HepG2 (cell line): ENCODE data around the gene SLC22A7. TPM values are rescaled to one million over a fixed set of nuclear protein-coding genes. Genes with fewer than 3 reads are reported as not detected.

Experiments used
- AHR ChIP-seq: IDR thresholded peaks from 2 replicates; pipeline ENCODE4 v1.6.1; 2018; ENCODE audit warnings: missing genetic modification reagents, missing compliant biosample characterization
- ATRX ChIP-seq: sonication (generic); formaldehyde crosslinking; IDR thresholded peaks from 2 replicates; pipeline ENCODE4 v1.4.0; 2020; ENCODE audit warnings: missing genetic modification reagents, borderline replicate concordance
- FOXK2 ChIP-seq: fragments of 450-650 bp; IDR thresholded peaks from 2 replicates; pipeline ENCODE4 v1.6.1; 2016
- GABPA ChIP-seq, 2 experiments: IDR thresholded peaks; 2 replicates each; pipeline ENCODE4 v1.6.1; 2011 to 2016; ENCODE audit warnings: low read depth in 2 of 2, low read length in 1 of 2, missing biosample characterization in 1 of 2, missing genetic modification characterization in 1 of 2
- GPN1 ChIP-seq: sonication (generic); formaldehyde crosslinking; IDR thresholded peaks from 2 replicates; pipeline ENCODE4 v1.5.1; 2020; ENCODE audit warnings: missing genetic modification reagents, borderline replicate concordance
- HOXA5 ChIP-seq: sonication (generic); formaldehyde crosslinking; IDR thresholded peaks from 2 replicates; pipeline ENCODE4 v1.4.0; 2020; ENCODE audit warnings: missing genetic modification reagents
- IRF2 ChIP-seq: IDR thresholded peaks from 2 replicates; pipeline ENCODE4 v1.6.1; 2018; ENCODE audit warnings: missing genetic modification reagents, missing compliant biosample characterization
- MYC ChIP-seq: sonication (generic); formaldehyde crosslinking; IDR thresholded peaks from 2 replicates; pipeline ENCODE4 v1.9.0; 2021; ENCODE audit warnings: missing genetic modification reagents, borderline replicate concordance
- MYNN ChIP-seq: sonication (generic); formaldehyde crosslinking; IDR thresholded peaks from 2 replicates; pipeline ENCODE4 v1.4.0; 2020; ENCODE audit warnings: mild to moderate bottlenecking, low read depth, missing genetic modification reagents
- NFE2L2 ChIP-seq: fragments of 150-350 bp; IDR thresholded peaks from 2 replicates; pipeline ENCODE4 v1.6.1; 2014; ENCODE audit warnings: low read length
- RAD51 ChIP-seq: fragments of 450-650 bp; IDR thresholded peaks from 2 replicates; pipeline ENCODE4 v1.6.1; 2016; ENCODE audit warnings: borderline replicate concordance
- SMARCE1 ChIP-seq: fragments of 450-650 bp; IDR thresholded peaks from 2 replicates; pipeline ENCODE4 v1.6.1; 2017; ENCODE audit warnings: borderline replicate concordance
- SP1 ChIP-seq, 2 experiments: fragments of 450-650 bp in 1 of 2; sonication (generic) in 1 of 2; formaldehyde crosslinking in 1 of 2; IDR thresholded peaks; 2 replicates each; pipeline versions ENCODE4 v1.4.0 to v1.6.1; 2016 to 2020; ENCODE audit warnings: missing genetic modification reagents in 1 of 2
- SP2 ChIP-seq: sonication (generic); formaldehyde crosslinking; IDR thresholded peaks from 2 replicates; pipeline ENCODE4 v1.5.1; 2020; ENCODE audit warnings: mild to moderate bottlenecking, missing genetic modification reagents
- SUZ12 ChIP-seq: fragments of 150-350 bp; IDR thresholded peaks from 2 replicates; pipeline ENCODE4 v1.6.1; 2014; ENCODE audit warnings: low read depth, low read length
- TBX3 ChIP-seq: fragments of 450-650 bp; IDR thresholded peaks from 2 replicates; pipeline ENCODE4 v1.6.1; 2017; ENCODE audit warnings: antibody characterized with exemption, mild to moderate bottlenecking, inconsistent platforms, borderline replicate concordance
- TP53 ChIP-seq: sonication (generic); formaldehyde crosslinking; conservative IDR thresholded peaks from 2 replicates; pipeline ENCODE4 v1.4.0; 2020; ENCODE audit warnings: missing genetic modification reagents
- ZNF296 ChIP-seq: sonication (generic); formaldehyde crosslinking; conservative IDR thresholded peaks from 2 replicates; pipeline ENCODE4 v1.5.0; 2020; ENCODE audit warnings: mild to moderate bottlenecking, missing genetic modification reagents
- ZNF30 ChIP-seq: sonication (generic); formaldehyde crosslinking; IDR thresholded peaks from 2 replicates; pipeline ENCODE4 v1.5.0; 2020; ENCODE audit warnings: mild to moderate bottlenecking, missing genetic modification reagents
- ZNF768 ChIP-seq: sonication (generic); formaldehyde crosslinking; IDR thresholded peaks from 2 replicates; pipeline ENCODE4 v1.4.0; 2020; ENCODE audit warnings: missing genetic modification reagents
- ZSCAN25 ChIP-seq: sonication (generic); formaldehyde crosslinking; IDR thresholded peaks from 2 replicates; pipeline ENCODE4 v1.8.0; 2022; ENCODE audit warnings: mild to moderate bottlenecking, missing genetic modification reagents
- ZSCAN31 ChIP-seq: sonication (generic); formaldehyde crosslinking; IDR thresholded peaks from 2 replicates; pipeline ENCODE4 v1.5.0; 2020; ENCODE audit warnings: low read depth, mild to moderate bottlenecking, missing genetic modification reagents
- polyA plus RNA-seq, 8 experiments: library from polyadenylated mRNA; depleted of rRNA in 3 of 8; stranded (reverse) in 7 of 8; unstranded in 1 of 8; fragments of >200 nt; fragmentation: Illumina TruSeq in 4 of 8; extraction: Trizol in 4 of 8; gene quantifications; 2 replicates each; pipeline versions ENCODE4 v1.2.1 to v1.2.3, GENCODE V29; 2011 to 2016; ENCODE audit warnings: low read depth in 4 of 8, missing spikeins in 1 of 8, mixed read lengths in 1 of 8; ENCODE audit not compliant: insufficient read depth in 1 of 8
- total RNA-seq, 5 experiments: library from RNA; depleted of rRNA; stranded (reverse); fragments of >200 nt; fragmentation: Illumina TruSeq; extraction: Trizol; gene quantifications; 2 replicates each; pipeline ENCODE4 v1.2.3, GENCODE V29; 2016; ENCODE audit warnings: low read depth in 1 of 5
- TF ChIP-seq, protein P1 (sequence below): sonication (generic); formaldehyde crosslinking; IDR thresholded peaks from 2 replicates; pipeline ENCODE4 v1.8.1; 2023; ENCODE audit warnings: missing genetic modification reagents, inconsistent platforms, borderline replicate concordance
- TF ChIP-seq, protein P2 (sequence below): sonication (generic); formaldehyde crosslinking; IDR thresholded peaks from 2 replicates; pipeline ENCODE4 v1.4.0; 2020; ENCODE audit warnings: missing genetic modification reagents, borderline replicate concordance
- TF ChIP-seq, protein P3 (sequence below): sonication (generic); formaldehyde crosslinking; IDR thresholded peaks from 2 replicates; pipeline ENCODE4 v1.4.0; 2020; ENCODE audit warnings: missing genetic modification reagents, low read depth, mild to moderate bottlenecking, borderline replicate concordance

The SLC22A7 gene
- total and polyA plus RNA-seq, 2 of the 13 experiments (the other 11 are each of a cell fraction or from before 2014, with no cell fraction given), result 5.3 to 22.6 TPM

DNA sequence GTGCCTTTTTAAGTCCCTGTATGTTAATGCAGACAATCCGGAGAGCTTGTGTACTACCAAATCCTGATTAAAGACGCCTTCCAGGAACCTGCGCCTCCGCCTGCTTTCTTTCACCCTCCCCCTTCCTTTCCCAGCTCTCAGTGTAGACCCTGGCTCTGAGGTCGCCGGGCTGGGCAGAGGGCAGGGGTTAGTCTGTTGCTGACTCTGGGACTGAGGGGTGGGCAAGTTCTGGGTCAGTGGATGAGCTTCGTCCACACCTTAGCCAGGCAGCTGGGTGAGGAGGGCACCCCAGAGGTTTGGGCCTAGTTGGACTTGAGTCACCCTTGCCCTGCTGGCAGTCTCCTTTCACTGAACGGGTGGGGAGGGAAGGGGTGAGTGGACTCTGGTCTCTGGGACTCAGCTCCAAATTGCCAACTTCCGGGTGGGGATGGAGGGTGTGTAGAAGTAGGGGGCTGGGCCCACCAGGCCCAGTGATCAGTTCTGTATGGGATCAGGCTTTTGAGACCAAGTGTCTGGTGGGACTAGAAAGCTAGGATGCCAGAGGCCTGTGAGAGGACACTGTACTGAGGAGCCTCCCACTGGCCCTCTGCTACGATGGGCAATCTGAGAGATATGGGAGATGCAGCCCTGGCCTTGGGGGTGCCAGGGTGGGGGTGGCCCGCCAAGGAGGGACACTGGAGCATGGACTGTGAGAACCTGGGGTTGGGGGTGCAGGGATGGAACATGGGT is 21.3 kb upstream of the SLC22A7 start (continued):
- TF ChIP-seq MYNN (CRISPR knock-in tag) (no peak), ZNF768 (CRISPR knock-in tag) (no peak), SUZ12 (no peak), ZSCAN25 (CRISPR knock-in tag) (peak; percentile 96), IRF2 (peak; percentile 52; the same call in 1 of the 2 replicates), SP2 (CRISPR knock-in tag) (no peak), TP53 (CRISPR knock-in tag) (no peak), NFE2L2 (no peak), ZNF30 (CRISPR knock-in tag) (no peak), FOXK2 (no peak), ATRX (CRISPR knock-in tag) (no peak), TBX3 (no peak), SMARCE1 (no peak), MYC (CRISPR knock-in tag) (peak; percentile 22), RAD51 (no peak), ZNF296 (no peak; the same call in 1 of the 2 replicates), AHR (CRISPR knock-in tag) (0 out of 2 replicates have a peak, but pooled peaks have one; percentile 23), GPN1 (CRISPR knock-in tag) (no peak), ZSCAN31 (CRISPR knock-in tag) (no peak; the same call in 1 of the 2 replicates), SP1 (IDR thresholded peaks at IDR 0.05) (no peak), SP1 (CRISPR knock-in tag; IDR thresholded peaks at IDR 0.05) (no peak), GABPA (IDR thresholded peaks at IDR 0.05; ENCODE audit: low read depth, low read length) (no peak), GABPA (CRISPR knock-in tag; IDR thresholded peaks at IDR 0.05; ENCODE audit: low read depth) (no peak), HOXA5 (CRISPR knock-in tag) (no peak)
- TF ChIP-seq, protein P1, sequence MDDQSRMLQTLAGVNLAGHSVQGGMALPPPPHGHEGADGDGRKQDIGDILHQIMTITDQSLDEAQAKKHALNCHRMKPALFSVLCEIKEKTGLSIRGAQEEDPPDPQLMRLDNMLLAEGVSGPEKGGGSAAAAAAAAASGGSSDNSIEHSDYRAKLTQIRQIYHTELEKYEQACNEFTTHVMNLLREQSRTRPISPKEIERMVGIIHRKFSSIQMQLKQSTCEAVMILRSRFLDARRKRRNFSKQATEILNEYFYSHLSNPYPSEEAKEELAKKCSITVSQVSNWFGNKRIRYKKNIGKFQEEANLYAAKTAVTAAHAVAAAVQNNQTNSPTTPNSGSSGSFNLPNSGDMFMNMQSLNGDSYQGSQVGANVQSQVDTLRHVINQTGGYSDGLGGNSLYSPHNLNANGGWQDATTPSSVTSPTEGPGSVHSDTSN (CRISPR knock-in tag), result no peak
- TF ChIP-seq, protein P2, sequence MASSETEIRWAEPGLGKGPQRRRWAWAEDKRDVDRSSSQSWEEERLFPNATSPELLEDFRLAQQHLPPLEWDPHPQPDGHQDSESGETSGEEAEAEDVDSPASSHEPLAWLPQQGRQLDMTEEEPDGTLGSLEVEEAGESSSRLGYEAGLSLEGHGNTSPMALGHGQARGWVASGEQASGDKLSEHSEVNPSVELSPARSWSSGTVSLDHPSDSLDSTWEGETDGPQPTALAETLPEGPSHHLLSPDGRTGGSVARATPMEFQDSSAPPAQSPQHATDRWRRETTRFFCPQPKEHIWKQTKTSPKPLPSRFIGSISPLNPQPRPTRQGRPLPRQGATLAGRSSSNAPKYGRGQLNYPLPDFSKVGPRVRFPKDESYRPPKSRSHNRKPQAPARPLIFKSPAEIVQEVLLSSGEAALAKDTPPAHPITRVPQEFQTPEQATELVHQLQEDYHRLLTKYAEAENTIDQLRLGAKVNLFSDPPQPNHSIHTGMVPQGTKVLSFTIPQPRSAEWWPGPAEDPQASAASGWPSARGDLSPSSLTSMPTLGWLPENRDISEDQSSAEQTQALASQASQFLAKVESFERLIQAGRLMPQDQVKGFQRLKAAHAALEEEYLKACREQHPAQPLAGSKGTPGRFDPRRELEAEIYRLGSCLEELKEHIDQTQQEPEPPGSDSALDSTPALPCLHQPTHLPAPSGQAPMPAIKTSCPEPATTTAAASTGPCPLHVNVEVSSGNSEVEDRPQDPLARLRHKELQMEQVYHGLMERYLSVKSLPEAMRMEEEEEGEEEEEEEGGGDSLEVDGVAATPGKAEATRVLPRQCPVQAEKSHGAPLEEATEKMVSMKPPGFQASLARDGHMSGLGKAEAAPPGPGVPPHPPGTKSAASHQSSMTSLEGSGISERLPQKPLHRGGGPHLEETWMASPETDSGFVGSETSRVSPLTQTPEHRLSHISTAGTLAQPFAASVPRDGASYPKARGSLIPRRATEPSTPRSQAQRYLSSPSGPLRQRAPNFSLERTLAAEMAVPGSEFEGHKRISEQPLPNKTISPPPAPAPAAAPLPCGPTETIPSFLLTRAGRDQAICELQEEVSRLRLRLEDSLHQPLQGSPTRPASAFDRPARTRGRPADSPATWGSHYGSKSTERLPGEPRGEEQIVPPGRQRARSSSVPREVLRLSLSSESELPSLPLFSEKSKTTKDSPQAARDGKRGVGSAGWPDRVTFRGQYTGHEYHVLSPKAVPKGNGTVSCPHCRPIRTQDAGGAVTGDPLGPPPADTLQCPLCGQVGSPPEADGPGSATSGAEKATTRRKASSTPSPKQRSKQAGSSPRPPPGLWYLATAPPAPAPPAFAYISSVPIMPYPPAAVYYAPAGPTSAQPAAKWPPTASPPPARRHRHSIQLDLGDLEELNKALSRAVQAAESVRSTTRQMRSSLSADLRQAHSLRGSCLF (CRISPR knock-in tag), result no peak
- TF ChIP-seq, protein P3, sequence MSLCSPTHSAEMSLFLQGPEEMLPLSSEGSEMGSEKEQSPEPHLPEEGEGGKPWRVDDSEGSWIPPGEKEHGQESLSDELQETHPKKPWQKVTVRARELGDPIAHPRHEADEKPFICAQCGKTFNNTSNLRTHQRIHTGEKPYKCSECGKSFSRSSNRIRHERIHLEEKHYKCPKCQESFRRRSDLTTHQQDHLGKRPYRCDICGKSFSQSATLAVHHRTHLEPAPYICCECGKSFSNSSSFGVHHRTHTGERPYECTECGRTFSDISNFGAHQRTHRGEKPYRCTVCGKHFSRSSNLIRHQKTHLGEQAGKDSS (CRISPR knock-in tag), result peak; percentile 71
